A549 (cell line): Measurements from ENCODE around the gene OCA2. TPM values are rescaled to one million over a fixed set of nuclear protein-coding genes. Genes with fewer than 3 reads are reported as not detected.

Source experiments
- ATAC-seq, 2 experiments: fragments of 200-7000 bp in 1 of 2; fragments of >200 bp in 1 of 2; cut with Nextera tagmentation in 1 of 2; cut with Tn5 transposase in 1 of 2; 3 replicates each; pipeline versions ENCODE4 v1.8.0 to v1.9.1; 2018 to 2020; ENCODE audit warnings: mild to moderate bottlenecking in 1 of 2, moderate library complexity in 1 of 2
- CTCF ChIA-PET: fragments of 300-600 bp; sonication (Branson Sonifier 250); formaldehyde crosslinking; extraction: SDS; loops from one replicate; lab custom pipeline; 2021; ENCODE audit warnings: antibody characterized with exemption, inconsistent platforms; lab: Yijun Ruan, JAX
- POLR2A ChIA-PET: fragments of 350-600 bp; formaldehyde crosslinking; extraction: SDS; loops from one replicate; lab custom pipeline; 2021; ENCODE audit warnings: antibody characterized with exemption, inconsistent platforms; lab: Yijun Ruan, JAX
- DNase-seq, 2 experiments: peaks; one replicate each; pipeline versions ENCODE4 v3.0.0 to v3.0.0-alpha.2; 2011 to 2016; ENCODE audit warnings: low read depth in 1 of 2, low spot score in 1 of 2
- FAIRE-seq: peaks from 2 replicates; lab custom pipeline; 2011; peaks lifted over from hg19 to GRCh38; lab: Jason Lieb, UNC
- H3K27ac ChIP-seq, 2 experiments: fragments of >200 bp; sonication (Bioruptor Twin); formaldehyde crosslinking; 3 replicates each; pipeline ENCODE4 v1.5.1; 2016 to 2017
- H3K4me1 ChIP-seq: fragments of >200 bp; sonication (Bioruptor Twin); formaldehyde crosslinking; 3 replicates; pipeline ENCODE4 v1.6.1; 2016
- H3K4me2 ChIP-seq: fragments of >200 bp; sonication (Bioruptor Twin); formaldehyde crosslinking; 3 replicates; pipeline ENCODE4 v1.6.1; 2016
- H3K4me3 ChIP-seq: fragments of >200 bp; sonication (Bioruptor Twin); formaldehyde crosslinking; 3 replicates; pipeline ENCODE4 v1.5.1; 2016
- H3K9me3 ChIP-seq: fragments of >200 bp; sonication (Bioruptor Twin); formaldehyde crosslinking; 3 replicates; pipeline ENCODE4 v1.6.1; 2016
- BHLHE40 ChIP-seq: IDR thresholded peaks from 2 replicates; pipeline ENCODE4 v1.6.1; 2012; ENCODE audit warnings: low read depth, low read length, inconsistent platforms
- CBX2 ChIP-seq: fragments of 200-600 bp; sonication (generic); IDR thresholded peaks from 2 replicates; pipeline ENCODE4 v1.6.1; 2016; ENCODE audit warnings: low read depth, mild to moderate bottlenecking, borderline replicate concordance
- ESRRA ChIP-seq: fragments of 150-350 bp; IDR thresholded peaks from 2 replicates; pipeline ENCODE4 v1.6.1; 2014; ENCODE audit warnings: mild to moderate bottlenecking, low read length, borderline replicate concordance
- FOXS1 ChIP-seq: fragments of 250-450 bp; sonication (Bioruptor Pico); IDR thresholded peaks from 2 replicates; pipeline ENCODE4 v1.5.0; 2020; ENCODE audit warnings: mild to moderate bottlenecking, moderate library complexity
- GATA3 ChIP-seq: IDR thresholded peaks from 2 replicates; pipeline ENCODE4 v1.6.1; 2012; ENCODE audit warnings: borderline replicate concordance
- HDAC2 ChIP-seq: fragments of 200-600 bp; sonication (generic); IDR thresholded peaks from 2 replicates; pipeline ENCODE4 v1.6.1; 2016
- HEYL ChIP-seq: fragments of 250-450 bp; sonication (Bioruptor Pico); IDR thresholded peaks from 2 replicates; pipeline ENCODE4 v1.8.0; 2021; ENCODE audit warnings: mild to moderate bottlenecking, moderate library complexity
- JUN ChIP-seq, 2 experiments: fragments of >200 bp; sonication (Bioruptor Twin); formaldehyde crosslinking; IDR thresholded peaks; 2 replicates in 1 of 2; 3 replicates in 1 of 2; pipeline ENCODE4 v1.6.1; 2016 to 2017
- KDM1A ChIP-seq: fragments of 200-600 bp; sonication (generic); IDR thresholded peaks from 2 replicates; pipeline ENCODE4 v1.6.1; 2016; ENCODE audit warnings: low read depth, mild to moderate bottlenecking
- MAZ ChIP-seq: fragments of 150-350 bp; IDR thresholded peaks from 2 replicates; pipeline ENCODE4 v1.6.1; 2014; ENCODE audit warnings: antibody characterized with exemption, low read depth, low read length, borderline replicate concordance
- NFE2L2 ChIP-seq: fragments of 150-350 bp; conservative IDR thresholded peaks from 2 replicates; pipeline ENCODE4 v1.6.1; 2014; ENCODE audit warnings: low read length
- NR3C1 ChIP-seq: fragments of >200 bp; sonication (Bioruptor Twin); formaldehyde crosslinking; IDR thresholded peaks from 3 replicates; pipeline ENCODE4 v1.6.1; 2017
- PHF8 ChIP-seq: fragments of 200-600 bp; sonication (generic); IDR thresholded peaks from 2 replicates; pipeline ENCODE4 v1.6.1; 2016; ENCODE audit warnings: low read depth, mild to moderate bottlenecking, antibody characterized with exemption, moderate library complexity, borderline replicate concordance
- POLR2A ChIP-seq: IDR thresholded peaks from 2 replicates; pipeline ENCODE4 v1.6.1; 2012; ENCODE audit warnings: mild to moderate bottlenecking, low read length
- POLR2AphosphoS2 ChIP-seq: conservative IDR thresholded peaks from 2 replicates; pipeline ENCODE4 v1.6.1; 2012; ENCODE audit warnings: low read length, improper control_type of control experiment, inconsistent platforms
- RARB ChIP-seq: fragments of 250-450 bp; sonication (Bioruptor Pico); IDR thresholded peaks from 2 replicates; pipeline ENCODE4 v1.8.0; 2021; ENCODE audit warnings: mild to moderate bottlenecking, moderate library complexity
- RNF2 ChIP-seq: fragments of 200-600 bp; sonication (generic); IDR thresholded peaks from 2 replicates; pipeline ENCODE4 v1.6.1; 2016; ENCODE audit warnings: low read depth, mild to moderate bottlenecking, antibody characterized with exemption, moderate library complexity, borderline replicate concordance
- TFCP2L1 ChIP-seq: fragments of 250-450 bp; sonication (Bioruptor Pico); IDR thresholded peaks from 2 replicates; pipeline ENCODE4 v1.5.0; 2021; ENCODE audit warnings: mild to moderate bottlenecking
- TP53 ChIP-seq: fragments of 250-450 bp; sonication (Bioruptor Pico); IDR thresholded peaks from 2 replicates; pipeline ENCODE4 v1.5.0; 2021; ENCODE audit warnings: mild to moderate bottlenecking, moderate library complexity
- ZNF302 ChIP-seq: fragments of 250-450 bp; sonication (Bioruptor Pico); IDR thresholded peaks from 2 replicates; pipeline ENCODE4 v1.9.0; 2021; ENCODE audit warnings: inconsistent platforms, mild to moderate bottlenecking, moderate library complexity
- ZSCAN20 ChIP-seq: fragments of 250-450 bp; sonication (Bioruptor Pico); IDR thresholded peaks from 2 replicates; pipeline ENCODE4 v1.8.0; 2022; ENCODE audit warnings: mild to moderate bottlenecking, moderate library complexity
- WGBS: methylation state at CpG from one replicate; pipeline ENCODE4 v1.1.6; 2017; ENCODE audit errors: missing lambda C conversion rate; 5-methylcytosine and 5-hydroxymethylcytosine counted together
- polyA plus RNA-seq, 4 experiments: library from polyadenylated mRNA; depleted of rRNA in 3 of 4; stranded (reverse); fragments of >200 nt; fragmentation: RNase III in 1 of 4; extraction: RNeasy Plus Mini Kit Qiagen cat#74134 plus additional on column Dnase treatment in 1 of 4; gene quantifications; 2 replicates in 3 of 4; 3 replicates in 1 of 4; pipeline ENCODE4 v1.2.3, GENCODE V29; 2011 to 2017
- TF ChIP-seq, protein P1 (sequence below): fragments of 200-600 bp; sonication (generic); IDR thresholded peaks from 2 replicates; pipeline ENCODE4 v1.6.1; 2016; ENCODE audit warnings: antibody characterized with exemption, mild to moderate bottlenecking, moderate library complexity
- TF ChIP-seq, protein P2 (sequence below): IDR thresholded peaks from 2 replicates; pipeline ENCODE4 v1.6.1; 2012
- TF ChIP-seq, protein P3 (sequence below): fragments of >200 bp; sonication (Bioruptor Twin); formaldehyde crosslinking; IDR thresholded peaks from 2 replicates; pipeline ENCODE4 v1.6.1; 2016
- TF ChIP-seq, protein P4 (sequence below): fragments of 150-350 bp; IDR thresholded peaks from 2 replicates; pipeline ENCODE4 v1.6.1; 2014; ENCODE audit warnings: low read depth, mild to moderate bottlenecking, low read length
- TF ChIP-seq, protein P5 (sequence below): fragments of 250-450 bp; sonication (Bioruptor Pico); IDR thresholded peaks from 2 replicates; pipeline ENCODE4 v1.5.0; 2021; ENCODE audit warnings: mild to moderate bottlenecking, moderate library complexity, borderline replicate concordance

OCA2 gene
- polyA plus RNA-seq, 2 of the 4 experiments (the other 2 are of a cell fraction): 0.17 to 0.25 TPM

DNA sequence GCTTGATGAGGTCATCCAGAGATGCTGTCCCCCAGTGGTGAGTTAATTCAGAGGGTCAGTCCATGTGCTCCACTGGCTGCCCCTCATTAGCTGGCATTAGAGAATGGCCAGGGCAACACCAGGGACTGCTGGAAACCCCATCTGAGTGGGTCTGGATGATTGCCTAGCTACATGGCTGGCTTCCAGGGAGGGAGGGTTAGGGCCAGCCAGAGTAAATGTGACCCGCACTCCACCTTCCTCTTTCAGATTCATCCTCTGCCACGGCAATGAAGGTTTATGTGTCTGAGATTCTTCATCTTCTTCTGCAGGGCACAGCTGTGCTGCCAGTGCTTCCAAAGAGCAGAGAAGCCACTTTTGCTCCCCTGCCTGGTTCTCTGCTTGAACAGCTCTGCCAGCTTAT lies 391.9 kb downstream of the OCA2 start:
- no peak overlapping the region for H3K27ac ChIP-seq
- DNase-seq: no peak
- CTCF ChIA-PET: no interaction called here
- TF ChIP-seq NFE2L2 (no peak), GATA3 (no peak), NR3C1 (no peak), FOXS1 (no peak), RARB (no peak), PHF8 (no peak), RNF2 (no peak), KDM1A (no peak), HDAC2 (no peak), BHLHE40 (no peak), JUN (IDR thresholded peaks at IDR 0.05) (no peak), POLR2AphosphoS2 (no peak), POLR2A (no peak), HEYL (CRISPR knock-in tag) (no peak), TP53 (no peak), CBX2 (no peak)
- TF ChIP-seq, protein P1, sequence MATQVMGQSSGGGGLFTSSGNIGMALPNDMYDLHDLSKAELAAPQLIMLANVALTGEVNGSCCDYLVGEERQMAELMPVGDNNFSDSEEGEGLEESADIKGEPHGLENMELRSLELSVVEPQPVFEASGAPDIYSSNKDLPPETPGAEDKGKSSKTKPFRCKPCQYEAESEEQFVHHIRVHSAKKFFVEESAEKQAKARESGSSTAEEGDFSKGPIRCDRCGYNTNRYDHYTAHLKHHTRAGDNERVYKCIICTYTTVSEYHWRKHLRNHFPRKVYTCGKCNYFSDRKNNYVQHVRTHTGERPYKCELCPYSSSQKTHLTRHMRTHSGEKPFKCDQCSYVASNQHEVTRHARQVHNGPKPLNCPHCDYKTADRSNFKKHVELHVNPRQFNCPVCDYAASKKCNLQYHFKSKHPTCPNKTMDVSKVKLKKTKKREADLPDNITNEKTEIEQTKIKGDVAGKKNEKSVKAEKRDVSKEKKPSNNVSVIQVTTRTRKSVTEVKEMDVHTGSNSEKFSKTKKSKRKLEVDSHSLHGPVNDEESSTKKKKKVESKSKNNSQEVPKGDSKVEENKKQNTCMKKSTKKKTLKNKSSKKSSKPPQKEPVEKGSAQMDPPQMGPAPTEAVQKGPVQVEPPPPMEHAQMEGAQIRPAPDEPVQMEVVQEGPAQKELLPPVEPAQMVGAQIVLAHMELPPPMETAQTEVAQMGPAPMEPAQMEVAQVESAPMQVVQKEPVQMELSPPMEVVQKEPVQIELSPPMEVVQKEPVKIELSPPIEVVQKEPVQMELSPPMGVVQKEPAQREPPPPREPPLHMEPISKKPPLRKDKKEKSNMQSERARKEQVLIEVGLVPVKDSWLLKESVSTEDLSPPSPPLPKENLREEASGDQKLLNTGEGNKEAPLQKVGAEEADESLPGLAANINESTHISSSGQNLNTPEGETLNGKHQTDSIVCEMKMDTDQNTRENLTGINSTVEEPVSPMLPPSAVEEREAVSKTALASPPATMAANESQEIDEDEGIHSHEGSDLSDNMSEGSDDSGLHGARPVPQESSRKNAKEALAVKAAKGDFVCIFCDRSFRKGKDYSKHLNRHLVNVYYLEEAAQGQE: no peak
- TF ChIP-seq, protein P2, sequence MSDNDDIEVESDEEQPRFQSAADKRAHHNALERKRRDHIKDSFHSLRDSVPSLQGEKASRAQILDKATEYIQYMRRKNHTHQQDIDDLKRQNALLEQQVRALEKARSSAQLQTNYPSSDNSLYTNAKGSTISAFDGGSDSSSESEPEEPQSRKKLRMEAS: no peak
- TF ChIP-seq, protein P3, sequence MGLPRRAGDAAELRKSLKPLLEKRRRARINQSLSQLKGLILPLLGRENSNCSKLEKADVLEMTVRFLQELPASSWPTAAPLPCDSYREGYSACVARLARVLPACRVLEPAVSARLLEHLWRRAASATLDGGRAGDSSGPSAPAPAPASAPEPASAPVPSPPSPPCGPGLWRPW: no peak
- H3K4me2 ChIP-seq: no peak overlapping the region
- no peak for ATAC-seq
- 0 out of 3 replicates have a peak, but pooled peaks cover 10% of the 10 kb centered on the region for H3K9me3 ChIP-seq
- H3K4me3 ChIP-seq: no peak overlapping the region
- no peaks in the 10 kb centered on the region for H3K4me1 ChIP-seq
- WGBS: 3% methylated on average over 2 of the region's 2 CpGs
- POLR2A ChIA-PET: no interaction called here
- no peak for FAIRE-seq

DNA sequence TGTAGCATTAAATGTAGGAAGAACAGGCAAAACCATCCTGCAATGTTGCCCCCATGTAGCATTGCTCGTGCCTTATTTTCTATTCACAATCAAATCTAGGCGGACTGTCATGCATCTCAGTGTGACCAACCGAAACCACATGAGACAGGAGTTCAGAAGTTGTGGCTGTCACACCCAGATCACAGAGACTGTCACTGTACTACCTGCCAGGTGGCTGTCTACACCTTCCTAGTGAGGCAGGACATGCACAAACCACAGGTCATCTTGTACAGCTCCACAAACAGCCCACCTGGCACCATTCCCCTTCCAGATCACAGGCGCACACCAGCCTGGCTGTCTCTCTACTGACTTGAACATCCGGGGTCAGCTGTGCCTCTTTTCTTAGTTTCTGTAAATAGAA lies 392.8 kb downstream of the OCA2 start:
- 0 out of 3 replicates have a peak, but pooled peaks cover 10% of the 10 kb centered on the region for H3K9me3 ChIP-seq
- no peak overlapping the region for H3K4me2 ChIP-seq
- no peaks in the 10 kb centered on the region for H3K4me1 ChIP-seq
- DNase-seq (no peak), FAIRE-seq (no peak), ATAC-seq (no peak)
- no peak overlapping the region for H3K4me3 ChIP-seq
- POLR2A ChIA-PET: no interaction called here
- TF ChIP-seq TFCP2L1: no peak
- TF ChIP-seq, protein P4, sequence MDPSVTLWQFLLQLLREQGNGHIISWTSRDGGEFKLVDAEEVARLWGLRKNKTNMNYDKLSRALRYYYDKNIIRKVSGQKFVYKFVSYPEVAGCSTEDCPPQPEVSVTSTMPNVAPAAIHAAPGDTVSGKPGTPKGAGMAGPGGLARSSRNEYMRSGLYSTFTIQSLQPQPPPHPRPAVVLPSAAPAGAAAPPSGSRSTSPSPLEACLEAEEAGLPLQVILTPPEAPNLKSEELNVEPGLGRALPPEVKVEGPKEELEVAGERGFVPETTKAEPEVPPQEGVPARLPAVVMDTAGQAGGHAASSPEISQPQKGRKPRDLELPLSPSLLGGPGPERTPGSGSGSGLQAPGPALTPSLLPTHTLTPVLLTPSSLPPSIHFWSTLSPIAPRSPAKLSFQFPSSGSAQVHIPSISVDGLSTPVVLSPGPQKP: no peak
- TF ChIP-seq, protein P5, sequence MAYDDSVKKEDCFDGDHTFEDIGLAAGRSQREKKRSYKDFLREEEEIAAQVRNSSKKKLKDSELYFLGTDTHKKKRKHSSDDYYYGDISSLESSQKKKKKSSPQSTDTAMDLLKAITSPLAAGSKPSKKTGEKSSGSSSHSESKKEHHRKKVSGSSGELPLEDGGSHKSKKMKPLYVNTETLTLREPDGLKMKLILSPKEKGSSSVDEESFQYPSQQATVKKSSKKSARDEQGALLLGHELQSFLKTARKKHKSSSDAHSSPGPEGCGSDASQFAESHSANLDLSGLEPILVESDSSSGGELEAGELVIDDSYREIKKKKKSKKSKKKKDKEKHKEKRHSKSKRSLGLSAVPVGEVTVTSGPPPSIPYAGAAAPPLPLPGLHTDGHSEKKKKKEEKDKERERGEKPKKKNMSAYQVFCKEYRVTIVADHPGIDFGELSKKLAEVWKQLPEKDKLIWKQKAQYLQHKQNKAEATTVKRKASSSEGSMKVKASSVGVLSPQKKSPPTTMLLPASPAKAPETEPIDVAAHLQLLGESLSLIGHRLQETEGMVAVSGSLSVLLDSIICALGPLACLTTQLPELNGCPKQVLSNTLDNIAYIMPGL (CRISPR knock-in tag): no peak
- TF ChIP-seq ZNF302 (CRISPR knock-in tag): no peak
- TF ChIP-seq ESRRA: no peak
- TF ChIP-seq ZSCAN20 (CRISPR knock-in tag): no peak
- TF ChIP-seq MAZ: no peak
- no peak for TF ChIP-seq HDAC2
- CTCF ChIA-PET: no interaction called here
- 23% methylated on average over 5 of the region's 5 CpGs for WGBS
- no peak overlapping the region for H3K27ac ChIP-seq
